HG02870 (cell line): Measurements from ENCODE around the gene OR7C1.
"Not testable (repeated sequence)": the region's sequence is repeated elsewhere in the genome, so short reads cannot be mapped to it uniquely, and the experiment has no call there.

Experiments used
- ATAC-seq: cut with Tn5 transposase; IDR thresholded peaks from one replicate; pipeline ENCODE4 v1.9.1; 2021; ENCODE audit warnings: mild to moderate bottlenecking, moderate library complexity; ENCODE audit not compliant: unreplicated experiment

OR7C1 gene

DNA sequence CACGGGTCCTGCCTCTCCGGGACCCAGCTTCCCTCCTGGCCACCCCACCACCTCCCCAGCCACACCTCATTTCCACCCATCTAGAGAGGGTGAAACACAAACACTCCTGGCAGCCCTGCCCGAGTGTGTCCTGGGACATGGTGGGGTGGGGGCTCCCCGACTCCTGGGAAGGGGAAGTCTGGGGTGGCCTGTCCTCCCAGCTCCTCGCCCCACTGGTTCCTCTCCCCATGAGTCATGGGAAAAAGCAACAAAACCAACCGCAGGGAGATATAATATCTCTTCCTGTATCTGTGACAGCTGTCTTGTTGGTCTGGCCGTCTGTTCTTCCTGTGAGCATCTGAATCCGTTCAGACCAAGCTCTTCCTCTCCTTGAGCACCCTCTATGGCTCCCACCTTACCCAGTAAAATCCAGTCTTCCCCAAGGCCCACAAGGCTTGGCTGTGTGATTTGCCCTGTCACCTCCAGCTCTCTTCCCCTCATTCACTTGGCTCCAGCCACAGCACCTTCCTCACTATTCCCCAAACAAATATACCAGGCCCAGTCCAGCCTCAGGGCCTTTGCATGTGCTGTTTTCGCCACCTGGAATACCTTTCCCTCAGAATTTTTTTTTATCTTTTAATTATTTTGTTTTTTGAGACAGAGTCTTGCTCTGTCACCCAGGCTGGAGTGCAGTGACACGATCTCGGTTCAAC, 49.7 kb downstream of the OR7C1 start:
- ATAC-seq = peak; percentile 35

DNA sequence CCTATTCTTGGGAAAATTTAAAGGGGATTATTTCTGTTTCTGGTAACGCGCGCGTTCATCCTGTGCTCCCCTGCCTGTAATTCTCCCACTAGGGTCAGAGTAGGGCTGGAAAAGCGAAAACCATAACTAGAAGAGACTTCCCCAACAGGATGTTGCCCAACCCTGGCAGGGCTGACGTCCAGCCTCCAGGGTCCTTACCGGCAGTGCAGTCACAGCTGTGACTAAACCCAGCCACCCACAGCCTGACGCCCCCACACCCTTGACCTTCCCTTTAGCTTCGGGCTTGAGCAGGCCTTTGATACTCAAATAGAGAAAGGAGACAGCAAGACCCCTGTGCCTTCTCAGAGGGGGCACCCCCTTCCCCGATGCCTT, 50.3 kb downstream of the OR7C1 start:
- peak; percentile 51 for ATAC-seq

DNA sequence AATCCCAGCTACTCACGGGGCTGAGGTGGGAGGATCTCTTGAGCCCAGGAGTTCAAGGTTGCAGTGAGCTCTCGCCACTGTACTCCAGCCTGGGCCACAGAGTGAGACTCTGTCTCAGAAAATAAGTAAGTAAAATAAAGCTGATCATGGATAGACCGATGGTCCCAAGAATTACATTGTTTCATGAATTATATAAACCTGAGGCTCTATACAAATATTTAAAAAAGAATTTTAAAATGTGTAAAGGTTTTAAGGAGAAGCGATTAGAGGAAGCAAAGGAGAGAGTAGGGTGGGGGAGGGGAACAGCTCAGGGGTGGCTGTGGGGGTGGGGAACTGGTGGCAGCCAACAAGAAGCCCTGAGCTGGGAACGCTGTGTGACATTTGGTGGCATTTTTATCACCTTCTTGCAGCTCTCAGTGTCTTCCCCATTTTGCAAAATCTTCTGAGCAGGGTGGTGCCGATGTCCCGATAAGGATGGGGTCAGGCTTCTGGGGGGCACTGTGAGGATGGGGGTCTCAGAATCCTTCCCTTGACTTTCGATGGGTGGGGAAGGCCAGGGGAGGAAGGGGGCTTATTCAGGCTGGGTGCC, 51.5 kb downstream of the OR7C1 start:
- not testable (repeated sequence) for ATAC-seq

- ATAC-seq = no peak
Observed at GRCh38 chr19:14782626-14783409, 52.2 kb downstream of the OR7C1 start.

DNA sequence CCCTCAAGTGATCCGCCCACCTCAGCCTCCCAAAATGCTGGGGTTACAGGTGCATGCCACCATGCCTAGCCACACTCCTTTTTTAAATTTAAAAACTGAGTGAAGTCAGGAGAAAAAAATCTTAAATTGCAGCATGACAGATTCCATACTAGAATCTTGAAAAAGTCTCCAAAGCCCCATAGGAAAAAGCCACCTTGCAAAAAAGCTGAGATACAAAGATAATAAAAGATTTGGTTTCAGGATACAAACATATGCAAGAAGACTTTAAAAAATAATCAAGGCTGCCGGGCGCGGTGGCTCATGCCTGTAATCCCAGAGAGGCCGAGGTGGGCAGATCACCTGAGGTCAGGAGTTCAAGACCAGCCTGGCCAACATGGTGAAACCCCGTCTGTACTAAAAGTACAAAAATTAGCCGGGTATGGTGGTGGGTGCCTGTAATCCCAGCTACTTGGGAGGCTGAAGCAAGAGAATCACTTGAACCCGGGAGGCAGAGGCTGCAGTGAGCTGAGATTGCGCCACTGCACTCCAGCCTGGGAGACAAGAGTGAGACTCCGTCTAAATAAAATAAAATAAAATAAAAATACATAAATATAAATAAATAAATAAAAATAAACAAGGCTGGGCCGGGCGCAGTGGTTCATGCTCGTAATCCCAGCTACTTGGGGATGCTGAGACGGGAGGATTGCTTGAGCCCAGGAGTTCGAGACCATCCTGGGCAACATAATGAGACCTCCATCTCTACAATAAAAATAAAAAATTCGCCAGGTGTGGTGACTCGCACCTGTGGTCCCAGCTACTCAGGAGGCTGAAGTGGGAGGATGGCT, 53.1 kb downstream of the OR7C1 start:
- not testable (repeated sequence) for ATAC-seq

DNA sequence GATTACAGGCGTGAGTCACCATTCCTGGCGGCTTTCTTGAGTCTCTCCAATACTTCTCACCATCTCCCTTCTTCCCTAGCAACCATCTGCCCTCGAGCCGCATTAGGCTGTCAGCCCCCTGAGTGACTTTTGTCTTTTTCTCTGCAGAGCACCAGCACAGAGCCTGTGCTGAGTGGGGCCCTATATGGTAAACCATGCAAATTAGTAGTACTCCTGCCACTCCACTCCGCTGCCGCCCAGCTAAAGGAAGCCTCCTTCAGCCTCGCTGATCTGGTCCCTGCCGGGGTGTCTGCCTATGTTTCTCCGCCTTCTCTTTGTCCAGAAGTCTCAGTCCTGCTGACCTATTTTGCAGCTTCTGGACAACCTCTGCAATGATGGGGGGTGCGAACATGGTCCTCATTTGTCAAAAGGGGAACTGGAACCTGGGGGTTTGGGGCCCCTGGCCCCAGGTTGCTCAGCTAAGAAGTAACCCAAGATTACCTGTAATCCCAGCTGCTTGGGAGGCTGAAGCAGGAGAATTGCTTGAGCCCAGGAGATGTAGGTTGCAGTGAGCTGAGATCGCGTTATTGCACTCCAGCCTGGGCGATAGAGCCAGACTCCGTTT, 54.3 kb downstream of the OR7C1 start:
- ATAC-seq = not testable (repeated sequence)

GRCh38 chr19:14779151-14779550, 55.8 kb downstream of the OR7C1 start:
- no peak for ATAC-seq

DNA sequence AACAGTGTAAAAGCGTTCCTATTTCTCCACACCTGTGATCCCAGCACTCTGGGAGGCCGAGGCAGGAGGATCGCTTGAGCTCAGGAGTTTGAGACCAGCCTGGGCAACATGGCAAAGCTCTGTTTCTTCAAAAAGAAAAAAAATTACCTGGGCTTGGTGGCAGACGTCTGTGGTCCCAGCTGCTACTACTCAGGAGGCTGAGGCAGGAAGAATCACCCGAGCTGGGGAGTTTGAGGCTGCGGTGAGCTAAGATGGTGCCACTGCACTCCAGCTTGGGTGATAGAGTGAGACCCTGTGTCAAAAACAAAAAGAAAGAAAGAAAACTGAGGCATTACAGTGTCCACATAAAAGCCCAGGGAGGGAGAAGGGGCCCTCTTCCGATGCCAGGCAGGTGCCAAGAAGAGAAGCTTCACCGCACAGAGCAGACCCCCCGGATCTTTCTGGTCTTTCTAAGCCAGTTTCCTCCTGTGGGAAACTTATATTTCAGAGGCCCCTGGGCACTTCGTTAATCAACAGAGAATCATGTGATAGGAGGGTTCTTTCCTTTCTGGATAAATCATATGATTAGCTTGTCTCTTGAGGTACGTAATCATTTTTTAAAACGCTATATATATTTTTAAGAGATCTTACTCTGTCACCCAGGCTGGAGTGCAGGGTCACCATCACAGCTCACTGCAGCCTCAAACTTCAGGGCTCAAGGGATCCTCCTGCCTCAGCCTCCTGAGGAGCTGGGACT, 56.7 kb downstream of the OR7C1 start, which contains the start of gene ADGRE2:
Gene ADGRE2 (minus strand): TSS at position 451 of the 736 bp plus-strand sequence. CDS start 1,804 bp downstream, outside the sequence.
- ATAC-seq = not testable (repeated sequence)

GRCh38 chr19:14777645-14778044, 57.3 kb downstream of the OR7C1 start:
- not testable (repeated sequence) for ATAC-seq

DNA sequence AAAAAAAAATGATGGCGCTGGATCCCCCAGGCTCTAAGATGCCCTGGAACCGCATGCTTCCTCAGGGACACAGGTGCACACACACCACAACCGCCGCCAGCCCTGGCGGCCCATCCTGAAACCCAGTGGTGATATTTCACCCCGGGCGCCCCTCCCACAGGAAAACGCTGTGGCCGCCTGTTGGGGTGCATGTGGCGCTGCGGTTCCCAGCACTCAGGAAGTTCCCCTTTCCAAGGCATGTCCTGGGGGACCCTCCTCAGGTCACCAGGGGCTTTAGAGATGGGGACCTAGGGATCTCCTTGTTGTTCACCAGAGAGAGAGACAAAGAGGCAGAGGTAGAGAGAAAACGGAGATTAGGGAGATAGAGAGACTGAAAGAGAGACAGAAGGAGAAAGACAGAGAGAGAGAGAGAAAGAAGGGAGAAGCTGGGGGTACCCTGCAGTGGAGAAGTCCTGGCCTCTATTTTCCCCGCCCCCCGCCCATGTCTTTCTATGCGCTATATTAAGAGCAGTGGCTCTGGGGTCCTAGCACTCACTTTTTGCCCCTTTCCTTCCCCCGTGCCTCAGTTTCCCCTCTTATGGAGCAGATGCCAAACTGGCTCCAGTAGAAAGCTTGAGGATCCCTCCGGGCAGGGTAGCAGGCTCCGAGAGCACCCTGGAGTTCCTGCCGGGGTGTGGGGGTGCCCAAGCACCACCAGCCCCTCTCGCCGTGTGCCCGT, 59.0 kb downstream of the OR7C1 start:
- ATAC-seq = no peak

DNA sequence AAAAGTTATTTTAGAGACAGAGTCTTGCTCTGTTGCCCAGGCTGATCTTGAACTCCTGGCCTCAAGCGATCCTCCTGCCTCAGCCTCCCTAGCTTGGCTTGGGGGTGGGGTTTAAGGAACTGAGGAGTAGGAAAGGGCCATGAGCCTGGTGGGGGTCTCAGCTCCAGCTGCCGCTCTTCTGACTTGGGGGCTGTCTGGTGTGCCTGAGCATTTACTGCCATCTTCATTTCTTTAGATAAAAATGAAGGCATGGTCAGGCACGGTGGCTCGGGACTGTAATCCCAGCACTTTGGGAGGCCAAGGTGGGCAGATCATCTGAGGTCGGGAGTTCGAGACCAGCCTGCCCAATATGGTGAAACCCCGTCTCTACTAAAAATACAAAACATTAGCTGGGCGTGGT, 59.7 kb downstream of the OR7C1 start:
- not testable (repeated sequence) for ATAC-seq

DNA sequence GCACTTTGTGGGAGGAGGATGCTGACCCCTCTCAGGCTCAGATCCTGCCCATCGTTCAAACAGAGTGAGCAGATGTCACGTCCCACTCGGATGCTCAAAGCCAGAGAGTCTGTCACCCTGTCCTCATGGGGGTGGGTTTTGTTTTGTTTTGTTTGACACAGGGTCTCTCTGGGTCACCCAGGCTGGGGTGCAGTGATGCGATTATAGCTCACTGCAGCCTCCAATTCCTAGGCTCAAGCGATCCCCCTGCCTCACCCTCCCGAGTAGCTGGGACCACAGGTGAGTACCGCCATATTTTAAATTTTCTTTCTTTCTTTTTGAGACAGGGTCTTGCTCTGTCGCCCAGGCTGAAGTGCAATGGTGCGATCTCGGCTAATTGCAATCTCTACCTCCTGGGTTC, 60.6 kb downstream of the OR7C1 start:
- ATAC-seq = no peak

DNA sequence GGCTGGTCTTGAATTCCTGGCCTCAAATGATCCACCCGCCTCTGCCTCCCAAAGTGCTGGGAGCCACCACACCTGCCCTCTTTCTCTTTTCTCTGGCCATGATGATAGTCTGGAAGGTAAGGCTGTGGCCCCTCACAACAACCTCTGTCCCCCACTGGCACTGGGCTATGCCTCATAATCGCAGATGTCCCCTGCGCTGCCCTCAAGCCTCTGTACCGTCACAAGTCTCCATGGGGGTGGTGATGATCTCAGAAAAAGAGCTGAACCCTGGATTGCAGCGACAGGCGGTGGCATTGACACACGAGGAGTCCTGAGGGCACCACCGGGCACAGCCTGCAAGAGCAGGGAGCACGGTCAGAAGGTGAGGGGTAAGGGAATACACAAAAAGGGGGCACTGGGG, 61.3 kb downstream of the OR7C1 start:
- not testable (repeated sequence) for ATAC-seq

DNA sequence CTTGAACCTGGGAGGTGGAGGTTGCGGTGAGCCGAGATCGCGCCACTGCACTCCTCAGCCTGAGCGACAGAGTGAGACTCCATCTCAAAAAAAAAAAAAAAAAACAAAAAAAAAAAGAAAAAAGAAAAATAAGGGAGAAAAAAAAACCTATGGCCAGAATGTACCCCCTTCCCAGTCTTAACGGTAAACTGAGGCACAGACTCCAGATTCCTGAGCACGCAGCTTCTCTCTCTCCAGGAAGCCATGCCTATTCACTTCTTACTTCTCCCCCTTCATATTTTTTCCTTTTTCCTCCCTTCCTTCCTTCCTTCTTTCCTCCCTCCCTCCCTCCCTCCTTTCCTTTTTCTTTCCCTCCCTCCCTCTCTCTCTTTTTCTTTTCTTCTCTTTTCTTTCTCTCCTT, 62.0 kb downstream of the OR7C1 start:
- no peak for ATAC-seq

- no peak for ATAC-seq
Observed at GRCh38 chr19:14772467-14772866, 62.5 kb downstream of the OR7C1 start.

- ATAC-seq = no peak
Observed at GRCh38 chr19:14770944-14771839, 63.8 kb downstream of the OR7C1 start.

DNA sequence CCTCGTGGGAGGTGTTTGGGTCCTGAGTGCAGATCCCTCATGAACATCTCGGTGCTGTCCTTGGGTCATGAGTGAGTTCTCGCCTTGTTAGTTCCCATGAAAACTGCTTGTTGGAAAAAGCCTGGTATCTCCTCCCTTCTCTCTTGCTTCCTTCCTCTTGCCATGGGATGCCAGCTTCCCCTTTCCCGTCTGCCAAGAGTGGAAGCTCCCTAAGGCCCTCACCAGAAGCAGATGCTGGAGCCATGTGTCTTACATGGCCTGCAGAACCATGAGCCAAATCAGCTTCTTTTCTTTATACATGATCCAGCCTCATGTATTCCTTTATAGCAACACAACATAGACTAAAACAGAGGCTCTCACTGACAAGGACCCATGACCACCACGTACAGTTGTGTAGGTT, 64.8 kb downstream of the OR7C1 start:
- no peak for ATAC-seq

DNA sequence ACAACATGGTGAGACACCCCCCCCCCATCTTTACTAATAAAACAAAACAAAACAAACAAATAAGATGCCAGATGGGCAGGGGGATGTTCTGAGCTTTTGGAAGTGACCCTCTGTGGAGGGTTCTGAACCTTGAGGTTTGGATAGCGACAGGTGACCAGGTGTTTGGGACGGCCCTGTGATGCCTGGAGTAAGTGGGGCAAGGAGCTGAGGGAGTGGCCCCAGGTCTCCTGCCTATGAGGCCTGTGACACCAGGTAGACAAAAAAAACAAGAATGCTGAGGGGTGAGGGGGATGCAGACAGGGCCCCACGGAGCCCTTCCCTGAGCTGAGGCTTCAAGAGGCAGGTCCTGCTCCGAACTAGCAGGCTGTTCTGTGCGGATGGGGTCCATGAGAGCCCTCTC, 65.8 kb downstream of the OR7C1 start:
- no peak for ATAC-seq
